GM15510 (cell line): ENCODE measurements around the gene RASA2.

Source experiments
- POLR2A ChIP-seq: IDR thresholded peaks from 3 replicates; pipeline ENCODE4 v1.6.1; 2011; ENCODE audit warnings: borderline replicate concordance; ENCODE audit not compliant: insufficient read length; ENCODE audit errors: extremely low read depth

Gene RASA2

GRCh38 chr3:141538568-141539240 is 51.9 kb downstream of the RASA2 start:
- TF ChIP-seq POLR2A = no peak

- no peak for TF ChIP-seq POLR2A
Measured at GRCh38 chr3:141539431-141540187, 52.8 kb downstream of the RASA2 start.

GRCh38 chr3:141540531-141540930 is 53.7 kb downstream of the RASA2 start:
- TF ChIP-seq POLR2A = no peak

GRCh38 chr3:141542202-141542969 is 55.6 kb downstream of the RASA2 start:
- no peak for TF ChIP-seq POLR2A

GRCh38 chr3:141542989-141543388 is 56.2 kb downstream of the RASA2 start:
- TF ChIP-seq POLR2A = no peak

GRCh38 chr3:141544697-141545096 is 57.9 kb downstream of the RASA2 start:
- no peak for TF ChIP-seq POLR2A

GRCh38 chr3:141546081-141546480 is 59.3 kb downstream of the RASA2 start:
- no peak for TF ChIP-seq POLR2A

- TF ChIP-seq POLR2A = no peak
Measured at GRCh38 chr3:141546586-141546985, 59.8 kb downstream of the RASA2 start.

- no peak for TF ChIP-seq POLR2A
Measured at GRCh38 chr3:141547791-141548190, 61.0 kb downstream of the RASA2 start.

GRCh38 chr3:141550926-141551665 is 64.3 kb downstream of the RASA2 start:
- no peak for TF ChIP-seq POLR2A

GRCh38 chr3:141552440-141552991 is 65.7 kb downstream of the RASA2 start:
- TF ChIP-seq POLR2A = no peak

- no peak for TF ChIP-seq POLR2A
Measured at GRCh38 chr3:141553055-141553454, 66.2 kb downstream of the RASA2 start.

GRCh38 chr3:141556034-141556433 is 69.2 kb downstream of the RASA2 start:
- no peak for TF ChIP-seq POLR2A

- TF ChIP-seq POLR2A = no peak
Measured at GRCh38 chr3:141557961-141558706, 71.3 kb downstream of the RASA2 start.

GRCh38 chr3:141561426-141562034 is 74.7 kb downstream of the RASA2 start:
- no peak for TF ChIP-seq POLR2A
